HEK293 (cell line): ENCODE data around the gene PPM1L.
A peak's percentile ranks its signal among the peaks of the same experiment; 100 is the strongest.

Experiments used
- CTCF ChIA-PET: fragments of 350-600 bp; formaldehyde crosslinking; extraction: SDS; loops from one replicate; lab custom pipeline; 2021; ENCODE audit warnings: antibody characterized with exemption; lab: Yijun Ruan, JAX
- POLR2A ChIA-PET: fragments of 300-600 bp; formaldehyde crosslinking; extraction: SDS; loops from one replicate; lab custom pipeline; 2020; ENCODE audit warnings: antibody characterized with exemption, inconsistent platforms; lab: Yijun Ruan, JAX
- H3K27ac ChIP-seq: fragments of 200-500 bp; sonication (Bioruptor generic); 2 replicates; pipeline ENCODE4 v1.5.1; 2014; ENCODE audit warnings: low read depth, low read length, control low read depth, inconsistent platforms; ENCODE audit errors: extremely low read depth
- H3K36me3 ChIP-seq, 2 experiments: fragments of 200-500 bp in 1 of 2; sonication (Bioruptor generic) in 1 of 2; 1 replicate in 1 of 2; 2 replicates in 1 of 2; pipeline ENCODE4 v1.5.1; 2014 to 2017; ENCODE audit warnings: inconsistent platforms in 2 of 2, low read length in 2 of 2; ENCODE audit not compliant: control insufficient read depth in 2 of 2, insufficient read depth in 1 of 2
- H3K4me1 ChIP-seq: fragments of 200-500 bp; sonication (Bioruptor generic); 2 replicates; pipeline ENCODE4 v1.5.1; 2014; ENCODE audit warnings: mild to moderate bottlenecking, low read length, inconsistent platforms; ENCODE audit not compliant: control insufficient read depth, insufficient read depth
- H3K4me3 ChIP-seq: 2 replicates; pipeline ENCODE4 v1.5.1; 2011; ENCODE audit warnings: low read depth, mild to moderate bottlenecking, control low read depth, low read length, moderate library complexity
- H3K9me3 ChIP-seq: fragments of 200-500 bp; sonication (Bioruptor generic); 2 replicates; pipeline ENCODE4 v1.5.1; 2014; ENCODE audit warnings: low read depth, low read length, inconsistent platforms; ENCODE audit not compliant: control insufficient read depth, insufficient read depth
- BCL6B ChIP-seq: fragments of 450-650 bp; formaldehyde crosslinking; IDR thresholded peaks from 2 replicates; pipeline ENCODE4 v1.5.1; 2017; ENCODE audit warnings: missing biosample characterization, missing genetic modification characterization
- GLI2 ChIP-seq: fragments of 450-650 bp; formaldehyde crosslinking; IDR thresholded peaks from 2 replicates; pipeline ENCODE4; 2017; ENCODE audit warnings: missing biosample characterization, missing genetic modification characterization, low read depth, borderline replicate concordance
- INSM2 ChIP-seq: fragments of 450-650 bp; formaldehyde crosslinking; IDR thresholded peaks from 2 replicates; pipeline ENCODE4 v1.5.1; 2016; ENCODE audit warnings: missing biosample characterization, missing genetic modification characterization
- OSR2 ChIP-seq: fragments of 450-650 bp; formaldehyde crosslinking; IDR thresholded peaks from 2 replicates; pipeline ENCODE4 v1.5.1; 2016; ENCODE audit warnings: missing biosample characterization, missing genetic modification characterization
- PRDM6 ChIP-seq: fragments of 450-650 bp; formaldehyde crosslinking; IDR thresholded peaks from 2 replicates; pipeline ENCODE4 v1.5.1; 2017; ENCODE audit warnings: missing biosample characterization, missing genetic modification characterization
- REPIN1 ChIP-seq: fragments of 450-650 bp; formaldehyde crosslinking; IDR thresholded peaks from 2 replicates; pipeline ENCODE4 v1.5.1; 2017; ENCODE audit warnings: missing biosample characterization, missing genetic modification characterization, low read depth
- SCRT2 ChIP-seq: fragments of 450-650 bp; formaldehyde crosslinking; IDR thresholded peaks from 2 replicates; pipeline ENCODE4 v1.5.1; 2016; ENCODE audit warnings: missing biosample characterization, missing genetic modification characterization
- ZBTB1 ChIP-seq: fragments of 450-650 bp; formaldehyde crosslinking; IDR thresholded peaks from 2 replicates; pipeline ENCODE4 v1.5.1; 2016; ENCODE audit warnings: missing biosample characterization, missing genetic modification characterization
- ZFP37 ChIP-seq: fragments of 450-650 bp; formaldehyde crosslinking; IDR thresholded peaks from 2 replicates; pipeline ENCODE4 v1.5.1; 2016; ENCODE audit warnings: missing biosample characterization, missing genetic modification characterization
- ZIC2 ChIP-seq: fragments of 450-650 bp; formaldehyde crosslinking; IDR thresholded peaks from 2 replicates; pipeline ENCODE4 v1.5.1; 2016; ENCODE audit warnings: missing biosample characterization, missing genetic modification characterization
- ZNF155 ChIP-seq: fragments of 450-650 bp; formaldehyde crosslinking; IDR thresholded peaks from 2 replicates; pipeline ENCODE4 v1.5.1; 2016; ENCODE audit warnings: missing biosample characterization, missing genetic modification characterization
- ZNF354C ChIP-seq: fragments of 450-650 bp; formaldehyde crosslinking; IDR thresholded peaks from 2 replicates; pipeline ENCODE4 v1.5.1; 2016; ENCODE audit warnings: missing biosample characterization, missing genetic modification characterization, low read depth, borderline replicate concordance
- ZNF585B ChIP-seq: fragments of 450-650 bp; formaldehyde crosslinking; IDR thresholded peaks from 2 replicates; pipeline ENCODE4 v1.5.1; 2016; ENCODE audit warnings: missing biosample characterization, missing genetic modification characterization
- ZNF639 ChIP-seq: fragments of 450-650 bp; formaldehyde crosslinking; IDR thresholded peaks from 2 replicates; pipeline ENCODE4 v1.5.1; 2016; ENCODE audit warnings: missing biosample characterization, missing genetic modification characterization
- ZNF654 ChIP-seq: fragments of 450-650 bp; formaldehyde crosslinking; IDR thresholded peaks from 2 replicates; pipeline ENCODE4 v1.5.1; 2016; ENCODE audit warnings: low read depth, missing biosample characterization, missing genetic modification characterization
- ZNF837 ChIP-seq: fragments of 450-650 bp; formaldehyde crosslinking; IDR thresholded peaks from 2 replicates; pipeline ENCODE4 v1.5.1; 2016; ENCODE audit warnings: missing biosample characterization, missing genetic modification characterization
- ZSCAN18 ChIP-seq: fragments of 450-650 bp; formaldehyde crosslinking; IDR thresholded peaks from 2 replicates; pipeline ENCODE4 v1.5.1; 2016; ENCODE audit warnings: missing biosample characterization, missing genetic modification characterization
- ZSCAN5A ChIP-seq: fragments of 450-650 bp; formaldehyde crosslinking; IDR thresholded peaks from 2 replicates; pipeline ENCODE4 v1.5.1; 2016; ENCODE audit warnings: missing biosample characterization, missing genetic modification characterization

PPM1L gene

GRCh38 chr3:160992712-160993111, 236.7 kb downstream of the PPM1L start:
- Histone ChIP-seq H3K9me3 (no peaks in the 10 kb centered on the region), H3K36me3 (no peaks in the 10 kb centered on the region), H3K27ac (no peak overlapping the region), H3K4me3 (no peak overlapping the region), H3K4me1 (no peaks in the 10 kb centered on the region)
- POLR2A ChIA-PET, result no interaction called here
- no peak for TF ChIP-seq SCRT2 (tag by site-specific recombination)
- CTCF ChIA-PET, result no interaction called here

- H3K27ac ChIP-seq, result no peak overlapping the region
- H3K4me1 ChIP-seq, result no peaks in the 10 kb centered on the region
- no peak overlapping the region for H3K4me3 ChIP-seq
- POLR2A ChIA-PET, result no interaction called here
- peak; percentile 91 for TF ChIP-seq ZNF585B (tag by site-specific recombination)
- TF ChIP-seq ZNF639, result no peak
- H3K36me3 ChIP-seq, result no peaks in the 10 kb centered on the region
- H3K9me3 ChIP-seq, result no peaks in the 10 kb centered on the region
- CTCF ChIA-PET, result no interaction called here
Observed at GRCh38 chr3:160996811-160997210, 240.8 kb downstream of the PPM1L start.

- no peak overlapping the region for H3K4me3 ChIP-seq
- ChIA-PET POLR2A (no interaction called here), CTCF (interaction anchor here (1.6 kb wide), 1 partner anchor 11 kb away, joined by 3 read pairs; no protein-coding TSS in a partner anchor)
- H3K4me1 ChIP-seq, result no peaks in the 10 kb centered on the region
- H3K36me3 ChIP-seq, result no peaks in the 10 kb centered on the region
- H3K27ac ChIP-seq, result no peak overlapping the region
- H3K9me3 ChIP-seq, result no peaks in the 10 kb centered on the region
- no peak for TF ChIP-seq REPIN1 (tag by site-specific recombination)
- TF ChIP-seq INSM2, result no peak
- TF ChIP-seq ZNF155 (tag by site-specific recombination), result no peak
- no peak for TF ChIP-seq ZNF654 (tag by site-specific recombination)
- TF ChIP-seq OSR2 (tag by site-specific recombination), result no peak
- TF ChIP-seq BCL6B (tag by site-specific recombination), result no peak
Observed at GRCh38 chr3:160998581-160998980, 242.6 kb downstream of the PPM1L start.

- POLR2A ChIA-PET, result no interaction called here
- no peaks in the 10 kb centered on the region for H3K36me3 ChIP-seq
- no peak overlapping the region for H3K4me3 ChIP-seq
- H3K27ac ChIP-seq, result no peak overlapping the region
- H3K4me1 ChIP-seq, result no peaks in the 10 kb centered on the region
- CTCF ChIA-PET, result interaction anchor here (1.6 kb wide), 1 partner anchor 12 kb away, joined by 3 read pairs; no protein-coding TSS in a partner anchor
- H3K9me3 ChIP-seq, result no peaks in the 10 kb centered on the region
- TF ChIP-seq PRDM6 (tag by site-specific recombination) (no peak), ZBTB1 (tag by site-specific recombination) (no peak), ZIC2 (tag by site-specific recombination) (no peak), ZNF354C (tag by site-specific recombination) (no peak), SCRT2 (tag by site-specific recombination) (no peak), ZNF837 (no peak), ZFP37 (tag by site-specific recombination) (no peak), GLI2 (tag by site-specific recombination) (no peak), ZSCAN5A (tag by site-specific recombination) (no peak), ZSCAN18 (tag by site-specific recombination) (no peak)
Observed at GRCh38 chr3:160999274-160999673, 243.2 kb downstream of the PPM1L start.
